GM12865 (cell line): Measurements from ENCODE around the gene OSER1.

ENCODE experiments used
- DNase-seq: peaks from one replicate; pipeline ENCODE4 v3.0.0; 2010; ENCODE audit warnings: low read depth
- H3K4me3 ChIP-seq: 2 replicates; pipeline ENCODE4 v1.5.1; 2011; ENCODE audit warnings: mild to moderate bottlenecking, low read depth, low read length, control low read depth
- CTCF ChIP-seq: IDR thresholded peaks from 2 replicates; pipeline ENCODE4 v1.5.1; 2011; ENCODE audit warnings: low read length, control low read depth, low read depth, inconsistent platforms; ENCODE audit not compliant: insufficient read depth; ENCODE audit errors: missing control alignments

Gene OSER1

DNA sequence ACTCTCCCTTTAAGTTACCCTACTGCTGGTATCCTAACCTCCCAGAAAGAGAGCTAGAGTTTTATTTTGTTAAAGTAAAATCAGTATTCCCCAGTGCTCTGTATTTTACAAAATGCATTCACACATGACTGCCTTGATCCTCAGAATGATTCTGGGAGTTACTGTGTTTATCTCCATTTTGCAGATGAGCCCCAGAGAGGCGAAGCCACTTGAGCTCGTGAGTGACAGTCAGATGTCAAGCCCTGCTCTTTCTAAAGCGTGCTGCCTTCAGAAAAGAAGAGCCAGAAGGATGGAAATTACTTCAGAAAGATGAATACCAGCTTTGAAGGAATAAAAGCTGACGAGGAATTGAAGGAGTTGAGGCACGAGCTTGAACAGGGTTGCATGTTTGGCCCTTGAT is 14.1 kb upstream of the OSER1 start:
- no peak overlapping the region for H3K4me3 ChIP-seq
- TF ChIP-seq CTCF, result no peak
- no peak for DNase-seq

- no peak for DNase-seq
- H3K4me3 ChIP-seq, result no peak overlapping the region
- no peak for TF ChIP-seq CTCF
Observed at GRCh38 chr20:44223721-44224120, 13.2 kb upstream of the OSER1 start.

- DNase-seq, result no peak
- no peak for TF ChIP-seq CTCF
- H3K4me3 ChIP-seq, result no peak overlapping the region
Observed at GRCh38 chr20:44222633-44223368, 12.2 kb upstream of the OSER1 start.

DNA sequence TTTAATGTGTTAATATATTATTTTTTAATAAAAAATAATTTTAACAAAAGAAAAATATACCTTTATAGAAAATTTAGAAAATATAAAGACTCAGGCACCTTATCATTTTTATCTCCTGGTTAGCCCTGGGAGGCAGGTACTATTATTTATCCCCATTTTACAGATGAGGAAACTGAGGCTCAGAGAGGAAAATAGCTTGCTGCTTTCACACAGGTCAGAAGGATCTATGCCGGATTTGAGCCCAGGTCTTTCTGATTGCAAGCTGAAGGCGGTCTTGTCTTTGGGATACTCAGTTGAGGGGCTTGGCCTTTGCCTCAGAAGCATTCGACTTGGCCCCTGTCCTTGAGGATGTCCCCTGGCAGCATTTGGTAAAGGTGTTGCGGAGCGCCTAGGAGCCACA is 11.5 kb upstream of the OSER1 start:
- H3K4me3 ChIP-seq, result no peak overlapping the region
- no peak for TF ChIP-seq CTCF
- no peak for DNase-seq

- no peak for TF ChIP-seq CTCF
- DNase-seq, result no peak
- H3K4me3 ChIP-seq, result no peak overlapping the region
Observed at GRCh38 chr20:44221368-44221954, 10.9 kb upstream of the OSER1 start.

DNA sequence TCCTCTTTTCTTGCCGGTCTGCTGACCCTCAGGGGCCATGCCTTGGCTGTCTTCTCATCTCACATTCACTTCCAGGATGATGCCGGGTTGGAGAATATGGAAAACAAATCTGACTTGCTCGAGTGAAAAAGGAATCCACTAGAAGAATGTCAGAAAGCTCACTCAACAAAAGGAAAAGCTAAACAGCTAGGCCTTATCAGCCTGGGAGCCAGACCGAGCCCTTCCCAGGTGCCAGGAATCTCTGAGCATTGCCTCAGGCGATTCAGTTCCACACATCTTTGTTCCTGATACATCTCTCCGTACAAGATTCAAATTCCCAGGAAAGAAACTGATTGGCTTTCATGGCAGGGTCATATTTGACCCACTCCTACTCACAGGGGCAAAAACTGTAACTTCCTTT is 9.2 kb upstream of the OSER1 start:
- no peak for TF ChIP-seq CTCF
- no peak for DNase-seq
- no peak overlapping the region for H3K4me3 ChIP-seq
